ENCODE measurements around the gene GPR89B. TPM values are rescaled to one million over a fixed set of nuclear protein-coding genes. Genes with fewer than 3 reads are reported as not detected.
"Not testable (repeated sequence)": the region's sequence is repeated elsewhere in the genome, so short reads cannot be mapped to it uniquely, and the experiment has no call there.

GPR89B gene
- total RNA-seq, 4 donors from 2014 or later = 6.0 to 25.8 (median 16.6) TPM

GRCh38 chr1:147924813-147925212 is 3.4 kb upstream of the GPR89B start:
- 33 to 100% methylated on average over 1 of the region's 1 CpG for WGBS, 2 donors (ENCODE audit: low coverage in 1 of 2)
- H3K27ac ChIP-seq = no peak overlapping the region

GRCh38 chr1:147927215-147927614 is 1.0 kb upstream of the GPR89B start:
- not testable (repeated sequence) for H3K27me3 ChIP-seq, ATAC-seq, H3K4me3 ChIP-seq, H3K27ac ChIP-seq, H3K36me3 ChIP-seq, H3K9me3 ChIP-seq
- 70% methylated on average over 2 of the region's 6 CpGs; no CpG with 5 or more reads in 1 of the 2 donors for WGBS, 2 donors (ENCODE audit: low coverage in 1 of 2)
- H3K4me1 ChIP-seq = peaks cover 0 to 10% (median 2%) of the 10 kb centered on the region in 3 donors

More at GRCh38 chr1:147924813-147925212, 3.4 kb upstream of the GPR89B start:
- H3K36me3 ChIP-seq = no peaks in the 10 kb centered on the region
- peaks cover 0 to 7% (median 2%) of the 10 kb centered on the region in 3 donors for H3K4me1 ChIP-seq
- ATAC-seq = no peak
- no peaks in the 10 kb centered on the region for H3K27me3 ChIP-seq
- TF ChIP-seq POLR2A (IDR thresholded peaks at IDR 0.05) = no peak
- TF ChIP-seq POLR2AphosphoS5 (IDR thresholded peaks at IDR 0.05) = no peak
- TF ChIP-seq CTCF (IDR thresholded peaks at IDR 0.05) = no peak
- TF ChIP-seq EP300 (IDR thresholded peaks at IDR 0.05) = no peak
- no peaks in the 10 kb centered on the region for H3K9me3 ChIP-seq
- H3K4me3 ChIP-seq = no peak overlapping the region

GRCh38 chr1:147927689-147928088 is 531 bp upstream of the GPR89B start:
- H3K36me3 ChIP-seq, H3K27me3 ChIP-seq, H3K4me3 ChIP-seq, H3K27ac ChIP-seq, ATAC-seq, H3K9me3 ChIP-seq: not testable (repeated sequence)
- H3K4me1 ChIP-seq = peaks cover 0 to 10% (median 2%) of the 10 kb centered on the region in 3 donors
- no CpG with 5 or more reads among the region's 10 CpGs for WGBS, 2 donors (ENCODE audit: low coverage in 1 of 2)

GRCh38 chr1:147931137-147931536 is 2.9 kb downstream of the GPR89B start:
- not testable (repeated sequence) for H3K36me3 ChIP-seq, ATAC-seq, H3K4me3 ChIP-seq, H3K27me3 ChIP-seq, H3K27ac ChIP-seq, H3K9me3 ChIP-seq
- H3K4me1 ChIP-seq = peaks cover 0 to 10% (median 2%) of the 10 kb centered on the region in 3 donors
- 90 to 91% methylated on average over 2 of the region's 2 CpGs for WGBS, 2 donors (ENCODE audit: low coverage in 1 of 2)

GRCh38 chr1:147935296-147935695 is 7.1 kb downstream of the GPR89B start:
- H3K4me3 ChIP-seq, H3K27me3 ChIP-seq, H3K27ac ChIP-seq, H3K9me3 ChIP-seq, ATAC-seq, H3K4me1 ChIP-seq: not testable (repeated sequence)
- 60 to 89% methylated on average over 3 of the region's 3 CpGs for WGBS, 2 donors (ENCODE audit: low coverage in 1 of 2)
- peaks cover 0 to 15% of the 10 kb centered on the region in 2 donors for H3K36me3 ChIP-seq

GRCh38 chr1:147940456-147940855 is 12.2 kb downstream of the GPR89B start:
- WGBS, 2 donors (ENCODE audit: low coverage in 1 of 2) = 70% methylated on average over 2 of the region's 2 CpGs; no CpG with 5 or more reads in 1 of the 2 donors
- not testable (repeated sequence) for ATAC-seq, H3K27ac ChIP-seq, H3K4me1 ChIP-seq, H3K9me3 ChIP-seq, H3K4me3 ChIP-seq, H3K27me3 ChIP-seq
- H3K36me3 ChIP-seq = peaks cover 0 to 15% of the 10 kb centered on the region in 2 donors

GRCh38 chr1:147942563-147942962 is 14.3 kb downstream of the GPR89B start:
- no CpG with 5 or more reads among the region's 1 CpG for WGBS, 2 donors (ENCODE audit: low coverage in 1 of 2)
- H3K27ac ChIP-seq, H3K9me3 ChIP-seq, H3K27me3 ChIP-seq, H3K4me3 ChIP-seq, ATAC-seq, H3K4me1 ChIP-seq: not testable (repeated sequence)
- peaks cover 0 to 14% of the 10 kb centered on the region in 2 donors for H3K36me3 ChIP-seq

- not testable (repeated sequence) for H3K4me1 ChIP-seq, H3K27me3 ChIP-seq, ATAC-seq, H3K4me3 ChIP-seq, H3K36me3 ChIP-seq, H3K27ac ChIP-seq, H3K9me3 ChIP-seq
- no CpG with 5 or more reads among the region's 35 CpGs for WGBS, 2 donors (ENCODE audit: low coverage in 1 of 2)
These were observed 21.3 kb downstream of the GPR89B start for GRCh38 chr1:147949517-147949916.

- no CpG with 5 or more reads among the region's 1 CpG for WGBS, 2 donors (ENCODE audit: low coverage in 1 of 2)
- H3K27me3 ChIP-seq, H3K9me3 ChIP-seq, H3K4me3 ChIP-seq, ATAC-seq, H3K4me1 ChIP-seq, H3K27ac ChIP-seq: not testable (repeated sequence)
- H3K36me3 ChIP-seq = peaks cover 0 to 13% of the 10 kb centered on the region in 2 donors
These were observed 30.7 kb downstream of the GPR89B start for GRCh38 chr1:147958906-147959305.

GRCh38 chr1:147959680-147960079 is 31.5 kb downstream of the GPR89B start:
- not testable (repeated sequence) for H3K4me3 ChIP-seq, H3K9me3 ChIP-seq, H3K27ac ChIP-seq, ATAC-seq, H3K27me3 ChIP-seq, H3K4me1 ChIP-seq
- WGBS, 2 donors (ENCODE audit: low coverage in 1 of 2) = 95% methylated on average over 2 of the region's 2 CpGs; no CpG with 5 or more reads in 1 of the 2 donors
- H3K36me3 ChIP-seq = peaks cover 0 to 13% of the 10 kb centered on the region in 2 donors

- not testable (repeated sequence) for H3K27ac ChIP-seq, H3K27me3 ChIP-seq, ATAC-seq, H3K36me3 ChIP-seq, H3K9me3 ChIP-seq, H3K4me3 ChIP-seq, H3K4me1 ChIP-seq
- no CpG with 5 or more reads among the region's 1 CpG for WGBS, 2 donors (ENCODE audit: low coverage in 1 of 2)
These were observed 36.4 kb downstream of the GPR89B start for GRCh38 chr1:147964575-147964974.

- H3K4me3 ChIP-seq, ATAC-seq: not testable (repeated sequence)
These were observed 38.4 kb downstream of the GPR89B start for GRCh38 chr1:147966657-147967056.

More at GRCh38 chr1:147966657-147967056, 38.4 kb downstream of the GPR89B start:
- H3K4me1 ChIP-seq, H3K27ac ChIP-seq, H3K9me3 ChIP-seq, H3K27me3 ChIP-seq: not testable (repeated sequence)
- no CpG with 5 or more reads among the region's 1 CpG for WGBS, 2 donors (ENCODE audit: low coverage in 1 of 2)
- H3K36me3 ChIP-seq = peaks cover 0 to 11% of the 10 kb centered on the region in 2 donors
